BE2C (cell line): ENCODE measurements around the gene CLEC17A. TPM values are rescaled to one million over a fixed set of nuclear protein-coding genes. Genes with fewer than 3 reads are reported as not detected.
"Not testable (repeated sequence)": the region's sequence is repeated elsewhere in the genome, so short reads cannot be mapped to it uniquely, and the experiment has no call there.

Experiments
- DNase-seq: peaks from one replicate; pipeline ENCODE4 v3.0.0-alpha.2; 2020
- H3K27me3 ChIP-seq: fragments of 250-450 bp; sonication (Bioruptor Pico); 2 replicates; pipeline ENCODE4 v1.5.1; 2020; ENCODE audit warnings: mild to moderate bottlenecking
- H3K36me3 ChIP-seq: fragments of 250-450 bp; sonication (Bioruptor Pico); 2 replicates; pipeline ENCODE4 v1.5.1; 2020; ENCODE audit warnings: mild to moderate bottlenecking
- H3K4me1 ChIP-seq: fragments of 250-450 bp; sonication (Bioruptor Pico); 2 replicates; pipeline ENCODE4 v1.5.1; 2020
- H3K4me3 ChIP-seq: 2 replicates; pipeline ENCODE4 v1.5.1; 2011; ENCODE audit warnings: low read depth, low read length
- H3K9me3 ChIP-seq: fragments of 250-450 bp; sonication (Bioruptor Pico); 2 replicates; pipeline ENCODE4 v1.5.1; 2020
- polyA plus RNA-seq: library from polyadenylated mRNA; unstranded; fragments of >200 nt; gene quantifications from one replicate; pipeline ENCODE4 v1.2.1, GENCODE V29; 2012; ENCODE audit warnings: low read depth, missing spikeins; ENCODE audit not compliant: insufficient read length, insufficient read depth
- TF ChIP-seq, protein P1 (sequence below): IDR thresholded peaks from 2 replicates; pipeline ENCODE4 v1.5.1; 2012; ENCODE audit warnings: mild to moderate bottlenecking, low read depth, low read length

Gene CLEC17A, protein sequence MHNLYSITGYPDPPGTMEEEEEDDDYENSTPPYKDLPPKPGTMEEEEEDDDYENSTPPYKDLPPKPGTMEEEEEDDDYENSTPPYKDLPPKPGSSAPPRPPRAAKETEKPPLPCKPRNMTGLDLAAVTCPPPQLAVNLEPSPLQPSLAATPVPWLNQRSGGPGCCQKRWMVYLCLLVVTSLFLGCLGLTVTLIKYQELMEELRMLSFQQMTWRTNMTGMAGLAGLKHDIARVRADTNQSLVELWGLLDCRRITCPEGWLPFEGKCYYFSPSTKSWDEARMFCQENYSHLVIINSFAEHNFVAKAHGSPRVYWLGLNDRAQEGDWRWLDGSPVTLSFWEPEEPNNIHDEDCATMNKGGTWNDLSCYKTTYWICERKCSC
- polyA plus RNA-seq: not detected

DNA sequence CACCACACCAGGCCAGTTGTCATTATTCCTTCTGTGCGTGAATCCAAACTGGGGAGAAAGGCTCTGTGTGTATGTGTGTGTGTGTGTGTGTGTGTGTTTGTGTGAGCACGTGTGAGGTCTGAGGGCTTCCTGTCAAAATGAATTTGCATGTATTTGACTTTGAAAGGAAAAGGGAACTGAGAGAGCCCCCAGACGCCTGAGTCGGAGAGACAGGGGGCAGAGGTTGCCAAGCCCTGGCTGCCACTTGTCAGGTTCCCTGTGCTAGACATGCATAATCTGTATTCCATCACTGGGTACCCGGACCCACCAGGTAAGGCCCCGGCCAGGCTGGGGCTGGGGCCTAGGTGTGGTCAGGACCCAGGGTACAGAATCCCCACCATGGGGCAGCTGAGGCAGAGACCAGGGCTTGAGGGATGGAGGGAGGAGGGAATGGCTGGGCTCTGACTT is at the start of gene CLEC17A:
TSS of gene CLEC17A (plus strand) at position 191 of the 447 bp plus-strand sequence. CDS start at position 268, 77 bp downstream.
- TF ChIP-seq, protein P1, sequence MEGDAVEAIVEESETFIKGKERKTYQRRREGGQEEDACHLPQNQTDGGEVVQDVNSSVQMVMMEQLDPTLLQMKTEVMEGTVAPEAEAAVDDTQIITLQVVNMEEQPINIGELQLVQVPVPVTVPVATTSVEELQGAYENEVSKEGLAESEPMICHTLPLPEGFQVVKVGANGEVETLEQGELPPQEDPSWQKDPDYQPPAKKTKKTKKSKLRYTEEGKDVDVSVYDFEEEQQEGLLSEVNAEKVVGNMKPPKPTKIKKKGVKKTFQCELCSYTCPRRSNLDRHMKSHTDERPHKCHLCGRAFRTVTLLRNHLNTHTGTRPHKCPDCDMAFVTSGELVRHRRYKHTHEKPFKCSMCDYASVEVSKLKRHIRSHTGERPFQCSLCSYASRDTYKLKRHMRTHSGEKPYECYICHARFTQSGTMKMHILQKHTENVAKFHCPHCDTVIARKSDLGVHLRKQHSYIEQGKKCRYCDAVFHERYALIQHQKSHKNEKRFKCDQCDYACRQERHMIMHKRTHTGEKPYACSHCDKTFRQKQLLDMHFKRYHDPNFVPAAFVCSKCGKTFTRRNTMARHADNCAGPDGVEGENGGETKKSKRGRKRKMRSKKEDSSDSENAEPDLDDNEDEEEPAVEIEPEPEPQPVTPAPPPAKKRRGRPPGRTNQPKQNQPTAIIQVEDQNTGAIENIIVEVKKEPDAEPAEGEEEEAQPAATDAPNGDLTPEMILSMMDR: no peak
- DNase-seq: no peak

DNA sequence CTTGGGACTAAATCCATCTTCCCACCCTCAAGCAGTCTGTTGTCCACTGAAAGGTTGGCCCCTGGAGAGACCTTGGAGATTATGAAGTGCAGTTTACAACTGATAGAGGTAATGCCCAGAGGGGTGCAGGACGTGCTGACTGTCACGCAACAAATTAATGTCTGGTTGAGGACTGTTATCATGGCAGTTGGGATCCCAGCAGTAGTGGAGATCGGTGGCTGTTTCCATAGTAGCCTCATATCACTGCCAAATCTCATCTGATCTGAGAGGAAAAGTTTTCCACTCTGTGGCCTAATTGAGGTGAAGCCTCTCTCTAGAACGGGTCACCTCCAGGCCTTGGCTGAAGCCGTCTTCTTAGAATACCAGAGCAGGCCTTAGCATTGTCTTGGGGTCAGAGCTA is 49.4 kb upstream of the CLEC17A start:
- no peaks in the 10 kb centered on the region for H3K27me3 ChIP-seq
- no peaks in the 10 kb centered on the region for H3K4me1 ChIP-seq
- no peak for DNase-seq
- H3K9me3 ChIP-seq: no peaks in the 10 kb centered on the region
- H3K4me3 ChIP-seq: no peak overlapping the region
- peaks cover 4% of the 10 kb centered on the region; the same call in 1 of the 2 replicates for H3K36me3 ChIP-seq
- TF ChIP-seq, protein P1: no peak

More for the DNA sequence above, at the start of gene CLEC17A:
- H3K4me1 ChIP-seq: no peaks in the 10 kb centered on the region
- no peaks in the 10 kb centered on the region for H3K36me3 ChIP-seq
- no peaks in the 10 kb centered on the region for H3K27me3 ChIP-seq
- no peaks in the 10 kb centered on the region for H3K9me3 ChIP-seq
- no peak within 1 kb of the TSS for H3K4me3 ChIP-seq

DNA sequence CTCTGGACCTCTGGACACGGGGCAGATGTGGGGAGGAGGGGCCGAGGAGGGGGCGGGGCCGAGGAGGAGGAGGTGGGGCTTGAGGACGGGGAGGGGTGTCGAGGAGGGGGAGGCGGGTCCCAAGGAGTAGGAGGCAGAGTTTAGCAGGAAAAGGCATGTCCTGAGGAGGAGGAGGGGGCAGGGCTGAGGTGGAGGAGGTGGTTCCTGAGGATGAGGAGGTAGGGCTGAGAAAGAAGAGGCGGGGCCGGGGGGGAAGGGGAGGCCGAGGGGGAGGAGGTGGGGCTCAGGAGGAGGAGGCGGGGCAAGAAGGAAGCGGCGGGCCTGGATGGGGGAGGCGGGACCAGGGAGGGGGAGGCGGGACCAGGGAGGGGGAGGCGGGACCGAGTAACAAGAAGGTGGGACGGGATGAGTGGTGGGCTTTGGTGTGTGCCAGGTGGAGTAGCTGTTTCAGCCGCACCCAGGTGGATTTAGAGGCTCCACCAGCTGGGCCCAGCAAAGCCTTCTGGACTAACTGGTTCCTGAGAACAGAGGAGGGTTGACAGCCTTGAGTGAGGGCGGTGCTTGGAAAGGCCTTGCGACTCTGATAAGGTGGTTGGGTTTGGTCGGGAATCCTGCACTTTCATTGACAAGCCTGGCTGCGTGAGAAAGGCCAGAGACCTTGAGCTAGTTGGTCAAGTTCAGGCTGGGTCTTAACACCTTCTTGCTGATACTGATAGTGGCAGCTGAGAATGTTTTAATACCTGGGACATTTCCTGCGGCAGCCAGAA is 45.8 kb upstream of the CLEC17A start:
- Histone ChIP-seq H3K27me3 (no peaks in the 10 kb centered on the region), H3K9me3 (no peaks in the 10 kb centered on the region), H3K4me3 (no peak overlapping the region), H3K36me3 (peaks cover 4% of the 10 kb centered on the region; the same call in 1 of the 2 replicates), H3K4me1 (no peaks in the 10 kb centered on the region)
- TF ChIP-seq, protein P1: no peak
- DNase-seq: peak; percentile 57

DNA sequence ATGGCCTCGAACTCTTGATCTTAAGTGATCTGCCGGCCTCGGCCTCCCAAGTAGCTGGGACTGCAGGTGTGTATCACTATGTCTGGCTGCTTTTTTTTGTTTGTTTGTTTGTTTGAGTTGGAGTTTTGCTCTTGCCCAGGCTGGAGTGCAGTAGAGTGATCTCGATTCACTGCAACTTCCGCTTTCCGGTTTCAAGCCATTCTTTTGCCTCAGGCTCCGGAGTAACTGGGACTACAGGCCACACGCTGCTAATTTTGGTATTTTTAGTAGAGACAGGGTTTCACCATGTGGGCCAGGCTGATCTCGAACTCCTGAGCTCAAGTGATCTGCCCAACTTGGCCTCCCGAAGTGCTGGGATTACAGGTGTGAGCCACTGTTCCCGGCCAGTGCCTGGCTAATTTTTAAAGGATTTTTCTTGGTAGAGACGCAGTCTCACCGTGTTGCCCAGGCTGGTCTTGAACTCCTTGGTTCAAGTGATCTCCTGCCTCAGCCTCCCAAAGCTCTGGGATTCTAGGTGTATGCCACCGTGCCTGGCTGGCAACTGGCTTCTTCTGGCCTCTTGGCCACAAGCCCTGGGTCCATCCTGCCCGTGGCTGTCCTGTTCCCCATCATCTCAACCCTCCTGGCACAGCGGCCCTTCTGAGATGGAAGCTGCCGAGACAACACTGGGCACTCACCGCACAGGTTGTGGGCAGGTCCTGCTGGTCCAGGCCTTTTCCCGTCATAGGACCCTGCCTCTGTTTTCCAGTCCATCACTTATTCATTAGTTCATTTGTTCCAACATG is 42.0 kb upstream of the CLEC17A start:
- Histone ChIP-seq H3K36me3 (no peaks in the 10 kb centered on the region), H3K9me3 (no peaks in the 10 kb centered on the region), H3K27me3 (no peaks in the 10 kb centered on the region), H3K4me3 (no peak overlapping the region), H3K4me1 (no peaks in the 10 kb centered on the region)
- DNase-seq: no peak
- TF ChIP-seq, protein P1: no peak

DNA sequence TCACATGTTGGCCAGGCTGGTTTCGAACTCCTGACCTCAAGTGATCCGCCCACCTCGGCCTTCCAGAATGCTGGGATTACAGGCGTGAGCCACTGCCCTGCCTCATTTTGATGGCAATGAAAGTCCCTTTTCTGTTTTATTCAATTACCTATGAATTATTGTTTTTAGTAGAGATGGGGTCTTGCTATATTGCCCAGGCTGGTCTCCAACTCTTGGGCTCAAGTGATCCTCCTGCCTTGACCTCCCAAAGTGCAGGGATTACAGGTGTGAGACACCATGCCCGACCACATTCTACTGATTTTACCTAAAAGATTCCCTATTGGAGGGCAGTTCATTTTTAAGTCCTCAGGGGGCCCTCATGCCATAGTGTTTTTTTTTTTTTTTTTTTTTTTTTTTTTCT is 40.9 kb upstream of the CLEC17A start:
- H3K9me3 ChIP-seq, H3K36me3 ChIP-seq, DNase-seq, H3K27me3 ChIP-seq, H3K4me1 ChIP-seq, H3K4me3 ChIP-seq: not testable (repeated sequence)

DNA sequence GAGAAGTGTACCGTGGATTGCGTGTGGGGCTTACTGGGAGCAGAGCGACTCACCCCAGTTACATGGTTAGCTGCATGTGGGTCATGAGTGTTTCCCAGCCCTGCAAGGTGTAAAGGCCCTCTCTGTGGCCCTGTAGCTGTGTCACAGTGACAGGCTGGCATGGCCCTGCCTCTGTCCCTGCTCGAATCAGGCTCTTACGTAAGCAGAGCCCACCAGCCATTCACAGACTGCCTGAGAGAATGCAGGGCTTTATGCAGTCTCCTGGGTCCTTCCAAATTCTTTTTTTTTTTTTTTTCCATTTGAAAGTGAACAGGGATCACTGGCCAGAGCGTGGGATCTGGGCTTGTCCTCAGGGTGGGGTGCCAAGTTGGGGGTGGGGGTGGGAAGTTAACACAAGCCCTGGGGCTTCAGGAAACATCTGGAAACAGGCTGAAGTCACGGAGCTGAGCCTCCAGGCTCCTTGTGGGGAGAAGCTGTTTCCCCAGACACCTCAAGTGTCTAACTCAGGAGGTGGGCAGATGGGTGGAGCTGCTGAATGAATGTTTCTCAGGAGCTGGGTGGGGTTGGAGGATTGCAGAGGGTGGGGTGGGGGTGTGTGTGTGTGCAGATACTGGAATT is 40.1 kb upstream of the CLEC17A start:
- Histone ChIP-seq H3K9me3 (no peaks in the 10 kb centered on the region), H3K4me1 (no peaks in the 10 kb centered on the region), H3K36me3 (no peaks in the 10 kb centered on the region), H3K27me3 (no peaks in the 10 kb centered on the region), H3K4me3 (no peak overlapping the region)
- DNase-seq: no peak
- TF ChIP-seq, protein P1: no peak
